SJCRH30 (cell line): Measurements from ENCODE around the gene MARVELD1. TPM values are rescaled to one million over a fixed set of nuclear protein-coding genes. Genes with fewer than 3 reads are reported as not detected.

Experiments used
- DNase-seq, 2 experiments: peaks; one replicate each; pipeline ENCODE4 v3.0.0-alpha.2; 2015 to 2020
- H3K27ac ChIP-seq: fragments of 250-450 bp; sonication (Bioruptor Pico); 2 replicates; pipeline ENCODE4 v1.5.1; 2020; ENCODE audit warnings: mild to moderate bottlenecking, moderate library complexity
- H3K27me3 ChIP-seq: fragments of 250-450 bp; sonication (Bioruptor Pico); 2 replicates; pipeline ENCODE4 v1.5.1; 2020; ENCODE audit warnings: mild to moderate bottlenecking, moderate library complexity
- H3K36me3 ChIP-seq: fragments of 250-450 bp; sonication (Bioruptor Pico); 2 replicates; pipeline ENCODE4 v1.5.1; 2020; ENCODE audit warnings: mild to moderate bottlenecking, moderate library complexity
- H3K4me1 ChIP-seq: fragments of 250-450 bp; sonication (Bioruptor Pico); 2 replicates; pipeline ENCODE4 v1.5.1; 2020; ENCODE audit warnings: mild to moderate bottlenecking, moderate library complexity
- H3K4me3 ChIP-seq: fragments of 250-450 bp; sonication (Bioruptor Pico); 2 replicates; pipeline ENCODE4 v1.5.1; 2020; ENCODE audit warnings: mild to moderate bottlenecking, moderate library complexity
- H3K9me3 ChIP-seq: fragments of 250-450 bp; sonication (Bioruptor Pico); replicated peaks from 2 replicates; pipeline ENCODE4 v1.5.1; 2020; ENCODE audit warnings: mild to moderate bottlenecking, moderate library complexity
- total RNA-seq: library from RNA; depleted of rRNA; stranded (reverse); fragments of >200 nt; shearing (Covaris generic); gene quantifications from 2 replicates; pipeline ENCODE4 v1.2.3, GENCODE V29; 2014

The MARVELD1 gene
- total RNA-seq, 1 experiment from 2014 or later = 29.8 TPM

DNA sequence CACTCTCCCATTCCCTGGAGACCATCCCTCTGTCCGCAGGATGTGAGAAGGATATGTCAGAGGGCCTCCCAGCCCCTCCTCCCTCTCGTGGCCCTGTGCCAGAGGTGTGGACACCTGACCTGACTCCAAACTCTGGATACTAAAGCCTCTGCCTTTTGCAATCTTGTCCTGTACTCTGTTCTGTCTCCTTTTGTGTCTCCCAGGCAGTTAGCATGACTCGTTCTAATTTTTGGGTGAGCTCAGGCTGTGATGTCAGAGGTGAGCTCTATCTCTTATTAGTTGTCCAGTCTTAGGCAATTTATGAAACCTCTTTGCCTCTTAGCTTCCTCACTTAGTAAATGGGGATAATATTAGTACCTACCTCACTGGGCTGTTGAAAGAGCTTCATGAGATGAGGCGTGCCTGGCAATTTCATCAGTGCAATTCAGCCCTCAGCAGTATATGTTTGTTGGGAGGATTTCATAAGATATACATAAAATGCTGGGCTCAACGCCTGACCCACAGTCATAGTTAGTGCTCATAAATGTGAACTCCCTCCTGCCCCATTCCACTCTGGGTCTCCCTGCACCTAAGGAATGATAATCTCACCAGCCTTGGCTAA is 10.9 kb downstream of the MARVELD1 start:
- Histone ChIP-seq H3K9me3 (no peaks in the 10 kb centered on the region), H3K4me3 (no peak overlapping the region), H3K27me3 (no peaks in the 10 kb centered on the region), H3K36me3 (no peaks in the 10 kb centered on the region), H3K4me1 (peaks cover 6% of the 10 kb centered on the region), H3K27ac (no peak overlapping the region)
- no peak for DNase-seq

DNA sequence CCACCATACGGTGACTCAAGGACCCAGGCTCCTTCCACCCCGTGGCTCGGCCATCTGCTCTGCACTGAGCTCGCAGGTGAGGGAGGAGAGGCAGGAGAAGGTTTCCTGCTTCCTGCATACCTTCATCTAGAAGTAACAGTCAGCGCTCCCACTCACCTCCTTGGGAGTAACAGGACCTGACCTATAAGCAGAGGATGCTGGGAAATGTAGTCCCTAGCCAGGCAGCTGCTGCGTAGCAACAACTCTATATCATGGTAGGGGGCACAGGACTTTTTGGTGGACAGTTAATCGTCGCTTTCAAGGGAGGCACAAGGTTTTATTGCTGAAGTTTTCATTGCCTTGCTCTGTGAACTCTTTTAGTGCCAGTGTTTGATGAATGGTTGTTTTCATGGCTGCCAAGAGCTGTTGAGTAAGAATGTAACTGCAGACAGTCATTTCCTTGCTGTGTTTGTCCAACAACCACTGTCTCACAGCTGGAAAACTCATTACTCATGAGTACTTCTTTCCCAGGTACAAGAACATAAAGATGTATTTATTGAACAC is 13.2 kb downstream of the MARVELD1 start:
- no peak overlapping the region for H3K27ac ChIP-seq
- no peak for DNase-seq

DNA sequence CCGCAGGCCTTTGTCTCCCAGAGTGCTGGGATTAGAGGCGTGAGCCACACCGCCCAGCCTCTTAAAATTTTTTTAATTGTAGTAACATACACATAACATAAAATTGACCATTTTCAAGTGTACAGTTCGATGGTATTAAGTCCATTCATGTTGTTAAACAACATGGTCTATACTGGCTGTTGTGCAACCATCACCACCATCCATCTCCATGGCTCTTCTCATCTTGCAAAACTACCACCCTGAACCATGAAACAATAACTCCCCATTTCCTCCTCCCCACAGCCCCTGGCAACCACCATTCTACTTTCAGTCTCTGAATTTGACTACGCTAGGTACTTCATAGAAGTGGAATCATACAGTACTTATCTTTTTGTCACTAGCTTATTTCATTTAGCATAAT is 15.5 kb downstream of the MARVELD1 start:
- H3K4me3 ChIP-seq = no peak overlapping the region
- no peaks in the 10 kb centered on the region for H3K4me1 ChIP-seq
- no peak for DNase-seq
- no peaks in the 10 kb centered on the region for H3K27me3 ChIP-seq
- H3K36me3 ChIP-seq = no peaks in the 10 kb centered on the region
- H3K27ac ChIP-seq = no peak overlapping the region
- no peaks in the 10 kb centered on the region for H3K9me3 ChIP-seq

More for the DNA sequence above, 13.2 kb downstream of the MARVELD1 start:
- Histone ChIP-seq H3K36me3 (no peaks in the 10 kb centered on the region), H3K9me3 (no peaks in the 10 kb centered on the region), H3K27me3 (no peaks in the 10 kb centered on the region), H3K4me1 (no peaks in the 10 kb centered on the region), H3K4me3 (no peak overlapping the region)

DNA sequence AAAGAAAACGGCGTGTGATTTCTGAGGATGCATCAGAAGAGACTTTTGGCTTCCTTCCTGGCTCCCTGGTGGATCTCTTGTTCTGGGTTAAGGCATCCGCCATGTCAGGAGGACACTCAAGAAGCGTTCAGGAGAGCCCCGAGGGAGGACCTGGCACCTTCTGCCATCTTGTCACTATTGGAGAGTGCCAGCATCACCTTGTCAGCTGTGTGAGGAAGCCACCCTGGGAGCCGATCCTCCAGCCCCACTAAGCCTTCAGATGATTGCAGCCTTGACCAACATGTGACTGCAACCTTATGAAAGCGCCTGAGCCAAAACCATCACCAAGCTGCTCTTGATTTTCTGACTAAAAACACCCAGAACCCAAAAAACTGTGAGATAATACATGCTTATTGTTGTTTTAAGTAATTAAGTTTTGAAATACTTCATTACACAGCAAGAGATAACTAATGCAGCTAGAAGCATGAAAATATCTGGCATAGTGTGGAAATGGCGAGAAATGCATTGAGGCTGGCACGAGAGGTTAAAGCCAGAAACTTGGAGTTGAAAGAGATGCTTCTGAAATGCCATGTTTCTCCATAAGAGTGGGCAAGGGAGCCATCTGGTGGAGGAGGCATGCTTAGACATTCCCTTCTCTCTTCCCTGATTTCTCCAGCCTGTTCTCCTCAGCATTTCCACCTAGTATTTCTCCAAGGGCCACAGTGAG is 18.0 kb downstream of the MARVELD1 start:
- Histone ChIP-seq H3K4me1 (peaks cover 2% of the 10 kb centered on the region; the same call in 1 of the 2 replicates), H3K27me3 (no peaks in the 10 kb centered on the region), H3K27ac (no peak overlapping the region), H3K9me3 (no peaks in the 10 kb centered on the region), H3K36me3 (no peaks in the 10 kb centered on the region), H3K4me3 (no peak overlapping the region)
- DNase-seq = peak; percentile 68 to 89

DNA sequence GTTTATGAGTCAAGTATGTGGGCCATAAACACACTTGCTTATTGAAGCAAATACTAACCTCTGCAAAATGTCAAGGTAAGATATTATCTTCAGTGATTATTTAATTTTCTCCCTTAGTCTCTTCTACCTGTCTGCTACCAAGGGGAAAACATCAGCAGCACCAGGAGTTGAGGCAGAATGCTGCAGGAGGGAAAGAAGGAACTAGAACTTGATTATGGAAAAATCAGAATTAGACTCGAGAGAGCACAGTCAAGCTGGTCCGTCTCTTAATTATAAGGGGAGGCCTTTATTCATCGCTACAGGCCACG is 18.5 kb downstream of the MARVELD1 start:
- no peaks in the 10 kb centered on the region for H3K9me3 ChIP-seq
- H3K4me3 ChIP-seq = no peak overlapping the region
- H3K4me1 ChIP-seq = peaks cover 4% of the 10 kb centered on the region; the same call in 1 of the 2 replicates
- no peaks in the 10 kb centered on the region for H3K27me3 ChIP-seq
- DNase-seq = no peak
- H3K27ac ChIP-seq = no peak overlapping the region
- no peaks in the 10 kb centered on the region for H3K36me3 ChIP-seq

DNA sequence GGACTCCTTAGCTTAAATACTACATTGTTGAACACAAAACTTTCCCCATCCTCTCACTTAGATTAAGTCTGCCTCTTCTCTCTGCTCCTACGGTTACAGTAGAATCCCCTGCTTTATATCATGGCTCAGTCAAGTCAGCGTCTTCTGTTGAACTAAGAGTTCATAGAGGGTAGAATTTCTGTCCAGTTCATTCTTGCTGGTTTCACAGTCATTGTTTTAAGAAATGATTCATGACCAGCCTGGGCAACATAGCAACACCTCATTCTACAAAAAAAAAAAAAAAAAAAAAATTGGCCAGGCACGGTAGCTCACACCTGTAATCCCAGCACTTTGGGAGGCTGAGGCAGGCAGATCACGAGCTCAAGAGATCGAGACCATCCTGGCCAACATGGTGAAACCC is 19.7 kb downstream of the MARVELD1 start:
- Histone ChIP-seq H3K27me3 (no peaks in the 10 kb centered on the region), H3K27ac (no peak overlapping the region), H3K36me3 (no peaks in the 10 kb centered on the region), H3K9me3 (no peaks in the 10 kb centered on the region), H3K4me3 (no peak overlapping the region), H3K4me1 (peaks cover 8% of the 10 kb centered on the region; the same call in 1 of the 2 replicates)
- DNase-seq = no peak

DNA sequence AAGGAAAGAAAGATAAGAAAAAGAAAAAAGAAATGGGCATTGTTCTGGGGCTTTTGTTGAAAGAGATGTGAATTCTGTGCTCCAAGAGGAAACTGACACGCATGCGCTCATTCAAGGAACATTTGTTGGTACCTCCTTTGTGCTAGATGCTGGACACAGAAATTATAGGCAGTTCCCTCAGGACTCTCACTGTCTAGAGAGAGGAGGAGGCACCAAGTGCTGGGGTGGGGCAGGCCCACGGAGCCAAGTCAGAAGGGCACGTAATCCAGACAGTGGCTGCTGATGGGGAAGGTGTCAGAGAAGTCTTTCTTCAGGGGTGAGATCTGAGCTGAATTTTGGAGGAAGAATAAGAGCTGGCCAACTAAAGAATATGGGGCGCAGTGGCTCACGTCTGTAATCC is 20.5 kb downstream of the MARVELD1 start:
- Histone ChIP-seq H3K27ac (no peak overlapping the region), H3K4me3 (no peak overlapping the region), H3K27me3 (no peaks in the 10 kb centered on the region), H3K36me3 (no peaks in the 10 kb centered on the region), H3K4me1 (peaks cover 8% of the 10 kb centered on the region; the same call in 1 of the 2 replicates), H3K9me3 (no peaks in the 10 kb centered on the region)
- no peak for DNase-seq

DNA sequence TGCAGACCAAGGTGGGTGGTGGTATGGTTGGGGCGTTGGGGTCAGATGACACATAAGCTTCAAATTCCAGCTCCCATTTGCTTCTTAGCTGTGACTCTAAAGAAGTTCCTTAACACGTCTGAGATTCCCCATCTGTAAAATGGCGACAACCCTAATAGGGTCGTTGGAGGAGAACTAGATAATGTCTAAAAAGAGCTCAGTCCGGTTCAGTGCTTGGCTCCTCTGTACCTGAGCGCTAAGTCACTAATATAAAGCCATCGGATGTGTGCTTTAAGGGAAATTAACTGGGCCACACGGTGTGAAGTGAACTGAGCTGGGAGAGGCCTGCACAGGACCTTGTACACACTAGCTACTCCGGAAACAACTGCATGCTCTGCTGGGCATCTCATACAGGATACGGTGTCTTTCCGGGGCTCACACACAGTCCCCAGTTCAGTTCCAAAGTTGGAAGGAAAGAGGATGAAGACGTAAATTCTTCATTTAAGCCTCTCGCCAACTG is 22.9 kb downstream of the MARVELD1 start:
- H3K4me3 ChIP-seq = peak overlapping the region; percentile 79
- no peak overlapping the region; the same call in 1 of the 2 replicates for H3K27ac ChIP-seq
- peaks cover 8% of the 10 kb centered on the region; the same call in 1 of the 2 replicates for H3K4me1 ChIP-seq
- peaks cover 6% of the 10 kb centered on the region for H3K36me3 ChIP-seq
- no peak for DNase-seq
- H3K9me3 ChIP-seq = no peaks in the 10 kb centered on the region
- no peaks in the 10 kb centered on the region for H3K27me3 ChIP-seq

DNA sequence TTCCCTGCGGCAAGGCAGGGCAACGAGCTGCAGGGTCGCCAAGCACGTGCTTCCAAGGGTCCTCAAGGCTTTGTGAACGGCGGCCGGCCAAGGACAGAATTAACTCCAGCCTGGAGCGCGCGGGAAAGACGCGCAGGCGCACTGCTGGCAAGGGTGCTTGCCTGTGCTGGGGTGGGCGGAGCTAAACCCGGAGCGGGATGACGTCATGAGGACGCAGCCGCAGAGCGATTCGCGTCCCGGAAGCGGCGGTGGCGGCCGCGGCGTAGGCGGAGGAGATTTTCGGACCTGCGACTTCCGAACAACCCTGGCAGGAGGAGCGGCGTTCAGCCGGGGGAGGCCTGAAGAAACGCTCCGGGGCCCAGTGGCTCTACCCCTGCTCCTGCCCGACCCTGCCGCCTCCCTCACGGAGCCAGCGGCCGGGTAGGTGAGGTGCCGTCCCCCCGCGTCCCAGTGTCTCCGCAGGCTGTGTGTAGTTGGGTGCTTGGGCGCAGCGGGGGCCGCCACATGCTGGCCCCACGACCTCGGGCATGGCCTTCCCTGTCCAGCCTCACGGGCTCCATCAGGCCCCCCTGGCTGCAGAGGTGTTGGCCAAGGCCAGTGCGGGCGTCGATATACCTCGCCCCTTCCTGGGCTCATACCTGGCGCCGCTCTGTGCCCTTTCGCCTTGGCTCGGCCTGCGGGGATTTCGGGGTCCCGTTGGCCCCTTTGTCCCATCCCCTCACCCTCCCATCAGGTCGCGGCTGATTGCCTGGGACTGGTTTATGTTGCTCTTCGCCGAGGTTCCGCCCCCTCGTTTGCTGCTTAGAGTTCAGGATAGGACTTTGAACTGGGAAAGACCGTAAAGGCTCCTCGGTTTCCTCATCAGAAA is 23.6 kb downstream of the MARVELD1 start, which contains the start of gene ZFYVE27:
Gene ZFYVE27, plus strand, starts transcription at position 227 of the 868 bp plus-strand sequence. CDS start 1,350 bp downstream, outside the sequence.
- Histone ChIP-seq H3K27ac (peak within 1 kb of the TSS; percentile 42), H3K27me3 (no peaks in the 10 kb centered on the region), H3K9me3 (no peaks in the 10 kb centered on the region), H3K36me3 (peaks cover 6% of the 10 kb centered on the region), H3K4me1 (peaks cover 8% of the 10 kb centered on the region; the same call in 1 of the 2 replicates), H3K4me3 (peak within 1 kb of the TSS; percentile 79)
- peak; percentile 97 to 98 for DNase-seq

DNA sequence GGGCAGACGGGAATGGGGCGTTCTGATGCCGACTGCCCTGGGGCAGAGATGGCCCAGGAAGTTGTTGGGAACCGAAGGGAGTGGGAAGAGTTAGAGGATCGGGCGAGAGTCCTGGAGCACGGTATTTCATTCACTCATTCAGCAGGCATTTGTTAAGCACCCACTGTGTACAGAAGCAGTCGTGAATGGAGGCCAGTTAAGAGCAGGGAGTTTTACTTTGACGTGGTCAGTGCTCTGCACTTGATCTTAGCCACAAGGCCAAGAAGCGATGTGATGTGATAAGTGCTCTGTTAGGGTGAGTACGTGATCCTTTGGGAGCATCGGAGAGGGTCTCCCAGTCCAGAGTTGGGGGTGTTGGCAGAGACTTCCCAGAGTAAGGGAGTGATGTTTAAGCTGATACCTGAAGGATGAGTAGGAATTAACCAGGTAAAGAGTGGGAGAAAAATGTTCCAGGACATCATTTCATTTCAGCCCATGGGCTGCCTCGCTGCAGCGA is 24.3 kb downstream of the MARVELD1 start:
- Histone ChIP-seq H3K4me1 (peaks cover 8% of the 10 kb centered on the region; the same call in 1 of the 2 replicates), H3K9me3 (no peaks in the 10 kb centered on the region), H3K4me3 (peak overlapping the region; percentile 79), H3K27me3 (no peaks in the 10 kb centered on the region), H3K36me3 (peaks cover 6% of the 10 kb centered on the region), H3K27ac (peak overlapping the region; percentile 42; the same call in 1 of the 2 replicates)
- DNase-seq = no peak

DNA sequence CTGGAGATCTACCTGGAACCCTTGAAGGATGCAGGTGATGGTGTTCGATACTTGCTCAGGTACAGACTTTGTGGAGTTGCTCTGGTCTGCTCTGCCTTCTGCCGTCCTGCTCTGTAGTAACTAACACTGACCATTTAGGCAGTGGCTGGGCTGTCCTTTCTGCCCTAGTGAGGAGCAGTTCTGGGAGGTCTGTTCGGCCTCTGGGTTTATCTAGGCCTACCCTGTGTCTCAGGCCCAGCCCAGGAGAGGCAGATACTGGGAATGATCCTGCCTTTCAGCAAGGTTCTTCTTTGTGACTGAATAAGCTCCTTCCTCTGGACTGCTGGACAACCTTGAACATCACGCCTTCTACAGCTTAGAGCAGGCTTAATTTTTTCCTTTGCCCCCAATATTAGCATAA is 25.1 kb downstream of the MARVELD1 start:
- no peak for DNase-seq
- Histone ChIP-seq H3K4me3 (no peak overlapping the region), H3K27me3 (no peaks in the 10 kb centered on the region)

DNA sequence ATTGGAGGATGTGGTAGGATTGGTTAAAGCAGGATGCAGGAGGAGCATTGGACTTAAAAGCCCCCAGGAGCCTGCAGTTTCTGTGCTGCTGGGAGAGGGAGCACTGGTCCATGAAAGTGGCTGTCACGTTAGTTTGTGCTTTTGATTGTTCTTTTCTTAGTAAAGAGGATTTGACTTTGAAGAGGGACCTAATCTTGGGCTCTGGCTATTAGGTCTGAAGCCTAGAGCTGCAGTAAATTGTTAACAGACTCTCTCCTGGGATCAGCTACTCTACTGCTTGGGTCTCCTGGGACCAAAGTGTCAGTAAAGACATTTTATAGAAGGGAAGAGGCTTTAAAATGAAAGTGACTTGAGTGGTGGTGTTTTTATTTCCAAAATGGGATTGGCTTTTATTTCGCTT is 27.1 kb downstream of the MARVELD1 start:
- no peaks in the 10 kb centered on the region for H3K9me3 ChIP-seq
- H3K36me3 ChIP-seq = peaks cover 13% of the 10 kb centered on the region
- no peaks in the 10 kb centered on the region for H3K27me3 ChIP-seq

More for the DNA sequence above, 25.1 kb downstream of the MARVELD1 start:
- peaks cover 8% of the 10 kb centered on the region; the same call in 1 of the 2 replicates for H3K4me1 ChIP-seq
- H3K36me3 ChIP-seq = peaks cover 6% of the 10 kb centered on the region
- no peaks in the 10 kb centered on the region for H3K9me3 ChIP-seq
- no peak overlapping the region for H3K27ac ChIP-seq

DNA sequence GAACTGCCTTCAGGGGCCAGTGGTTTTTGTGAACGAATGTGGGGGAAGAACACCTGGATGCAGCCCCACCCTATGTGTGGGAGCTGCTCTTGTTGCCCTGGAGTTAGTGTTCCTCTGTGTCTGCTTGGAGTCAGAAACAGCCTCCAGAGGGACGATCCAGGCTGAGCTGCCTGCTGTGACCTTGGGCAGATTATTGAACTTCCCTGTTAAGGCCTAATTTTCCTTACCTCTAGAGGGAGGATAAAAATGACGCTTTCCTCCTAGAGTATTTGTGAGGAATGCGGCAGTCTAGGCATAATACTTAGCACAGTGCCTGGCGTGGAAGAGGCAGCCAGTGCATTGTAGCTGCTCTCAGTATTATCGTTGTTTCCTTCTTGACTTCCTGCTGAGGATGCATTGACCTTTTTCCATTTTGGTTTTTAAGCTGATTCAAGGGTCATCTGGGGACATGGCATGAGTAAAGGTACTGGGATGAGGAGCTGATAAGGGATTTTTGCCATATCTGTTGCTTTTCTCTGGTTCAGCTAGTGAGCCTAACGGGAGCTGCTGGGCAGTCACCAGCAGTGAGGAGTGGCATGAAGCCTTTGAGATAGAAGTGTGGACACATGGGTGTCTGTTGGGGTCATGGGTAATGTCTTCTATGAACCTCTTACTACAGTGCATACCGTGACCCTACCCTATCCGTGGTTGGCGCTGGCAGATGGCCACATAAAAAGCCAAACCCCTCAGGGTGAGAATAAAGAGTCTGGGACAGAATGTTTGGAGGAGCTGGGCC is 29.8 kb downstream of the MARVELD1 start:
- Histone ChIP-seq H3K27ac (no peak overlapping the region), H3K27me3 (no peaks in the 10 kb centered on the region), H3K9me3 (no peaks in the 10 kb centered on the region), H3K4me1 (no peaks in the 10 kb centered on the region), H3K36me3 (peaks cover 34% of the 10 kb centered on the region), H3K4me3 (no peak overlapping the region)
- no peak for DNase-seq

More for the DNA sequence above, 27.1 kb downstream of the MARVELD1 start:
- no peak overlapping the region for H3K27ac ChIP-seq
- no peak for DNase-seq
- peaks cover 8% of the 10 kb centered on the region; the same call in 1 of the 2 replicates for H3K4me1 ChIP-seq
- no peak overlapping the region for H3K4me3 ChIP-seq
